ENCODE results near the gene APIP. TPM values are rescaled to one million over a fixed set of nuclear protein-coding genes. Genes with fewer than 3 reads are reported as not detected.
"Not testable (repeated sequence)": the region's sequence is repeated elsewhere in the genome, so short reads cannot be mapped to it uniquely, and the experiment has no call there.

APIP gene
- total RNA-seq, 1 experiment from 2014 or later = 31.3 TPM

- Histone ChIP-seq H2BK12ac (ENCODE audit: insufficient read length, low read depth, low read length) (no peak overlapping the region), H3K79me1 (ENCODE audit: insufficient read depth, low read depth, low read length, poor library complexity, severe bottlenecking) (no peaks in the 10 kb centered on the region), H2AK5ac (ENCODE audit: insufficient read length, low read length) (no peak overlapping the region), H3K14ac (ENCODE audit: insufficient read depth, low read length) (peak overlapping the region; percentile 89), H4K91ac (ENCODE audit: insufficient read length, low read depth, low read length) (no peak overlapping the region), H3K9ac (ENCODE audit: extremely low read depth, insufficient read length, low read length) (peak overlapping the region; percentile 95), H3K4me1 (ENCODE audit: insufficient read depth, low read length) (no peaks in the 10 kb centered on the region; the same call in 1 of the 2 replicates), H2BK5ac (ENCODE audit: insufficient read length, low read length) (no peak overlapping the region), H4K20me1 (ENCODE audit: control insufficient read depth, insufficient read depth, insufficient read length) (no peaks in the 10 kb centered on the region), H3K9me3 (ENCODE audit: control insufficient read depth, low read depth, low read length) (no peaks in the 10 kb centered on the region), H3K79me2 (ENCODE audit: insufficient read depth, low read length) (peaks cover 15% of the 10 kb centered on the region; the same call in 1 of the 2 replicates), H2BK20ac (ENCODE audit: low read depth, low read length, poor library complexity, severe bottlenecking) (no peak overlapping the region), H3T11ph (ENCODE audit: low read length) (no peak overlapping the region), H2BK120ac (ENCODE audit: low read depth, low read length, poor library complexity, severe bottlenecking) (no peak overlapping the region), H3K27me3 (ENCODE audit: insufficient read depth, low read length) (no peaks in the 10 kb centered on the region), H4K8ac (replicated peaks; ENCODE audit: insufficient read length, low read depth, low read length) (no peak overlapping the region), H3K4me2 (ENCODE audit: insufficient read depth, insufficient read length, low read length) (peak overlapping the region; percentile 83), H3K4ac (ENCODE audit: low read depth, low read length) (no peak overlapping the region), H3K23ac (ENCODE audit: insufficient read length, low read depth, low read length) (no peak overlapping the region), H3K27ac (ENCODE audit: insufficient read length, low read depth, low read length) (peak overlapping the region; percentile 67), H3K23me2 (ENCODE audit: insufficient read length, low read depth, low read length, poor library complexity, severe bottlenecking) (no peaks in the 10 kb centered on the region), H4K5ac (ENCODE audit: insufficient read length, low read depth, low read length) (no peak overlapping the region), H3K18ac (ENCODE audit: insufficient read length, low read depth, low read length) (peak overlapping the region; percentile 83), H2BK15ac (ENCODE audit: low read depth, low read length) (no peak overlapping the region), H2AFZ (ENCODE audit: low read length) (no peak overlapping the region), H3K56ac (ENCODE audit: insufficient read length, low read depth, low read length) (peak overlapping the region; percentile 20)
- Mint-ChIP-seq H3K27me3 (ENCODE audit: low read depth) (no peaks in the 10 kb centered on the region), H3K9me3 (peaks cover 0 to 2% of the 10 kb centered on the region in 2 experiments; a peak in 1 of 5 replicates), H3K36me3 (ENCODE audit: insufficient read depth in 1 of 3, low read depth in 3 of 3) (peaks cover 15 to 25% (median 17%) of the 10 kb centered on the region in 3 experiments; a peak in 6 of 7 replicates), H3K4me1 (peaks cover 20 to 21% of the 10 kb centered on the region in 2 experiments), H3K27ac (peak overlapping the region; percentile 95 to 98 (median 98)), H3K4me3 (peak overlapping the region; percentile 95 to 98)
- no peak for TF ChIP-seq CTCF (conservative IDR thresholded peaks at IDR 0.05)
- no peak for DNase-seq
- no CpG with 5 or more reads among the region's 34 CpGs for WGBS (ENCODE audit: extremely low coverage, insufficient read length, low lambda C conversion rate)
These were observed 804 bp downstream of the APIP start for GRCh38 chr11:34915136-34916014.

DNA sequence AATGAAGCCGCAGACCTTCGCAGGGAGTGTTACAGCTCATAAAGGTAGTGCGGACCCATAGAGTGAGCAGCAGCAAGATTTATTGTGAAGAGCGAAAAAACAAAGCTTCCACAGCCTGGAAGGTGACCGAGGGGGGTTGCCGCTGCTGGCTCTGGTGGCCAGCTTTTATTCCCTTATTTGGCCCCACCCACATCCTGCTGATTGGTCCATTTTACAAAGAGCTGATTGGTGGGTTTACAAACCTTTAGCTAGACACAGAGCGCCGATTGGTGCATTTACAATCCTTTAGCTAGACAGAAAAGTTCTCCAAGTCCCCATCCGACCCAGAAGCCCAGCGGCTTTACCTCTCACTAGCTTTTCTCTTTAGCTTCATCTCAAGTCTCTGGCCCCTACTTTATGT is 2.6 kb downstream of the APIP start:
- H3K27me3 Mint-ChIP-seq (ENCODE audit: low read depth); H3K9me3 ChIP-seq (ENCODE audit: control insufficient read depth, low read depth, low read length); H4K5ac ChIP-seq (ENCODE audit: insufficient read length, low read depth, low read length); H2AK5ac ChIP-seq (ENCODE audit: insufficient read length, low read length); H4K20me1 ChIP-seq (ENCODE audit: control insufficient read depth, insufficient read depth, insufficient read length); H3T11ph ChIP-seq (ENCODE audit: low read length); H3K9me3 Mint-ChIP-seq; H3K27ac Mint-ChIP-seq; H3K27me3 ChIP-seq (ENCODE audit: insufficient read depth, low read length); H4K8ac ChIP-seq (replicated peaks; ENCODE audit: insufficient read length, low read depth, low read length); H3K14ac ChIP-seq (ENCODE audit: insufficient read depth, low read length); H2BK12ac ChIP-seq (ENCODE audit: insufficient read length, low read depth, low read length); H3K79me1 ChIP-seq (ENCODE audit: insufficient read depth, low read depth, low read length, poor library complexity, severe bottlenecking); H3K18ac ChIP-seq (ENCODE audit: insufficient read length, low read depth, low read length); H2BK120ac ChIP-seq (ENCODE audit: low read depth, low read length, poor library complexity, severe bottlenecking); H3K4me2 ChIP-seq (ENCODE audit: insufficient read depth, insufficient read length, low read length); H3K56ac ChIP-seq (ENCODE audit: insufficient read length, low read depth, low read length); H3K4ac ChIP-seq (ENCODE audit: low read depth, low read length); H4K91ac ChIP-seq (ENCODE audit: insufficient read length, low read depth, low read length); H2BK5ac ChIP-seq (ENCODE audit: insufficient read length, low read length); H3K79me2 ChIP-seq (ENCODE audit: insufficient read depth, low read length); H3K23ac ChIP-seq (ENCODE audit: insufficient read length, low read depth, low read length); H3K4me1 ChIP-seq (ENCODE audit: insufficient read depth, low read length); H2BK20ac ChIP-seq (ENCODE audit: low read depth, low read length, poor library complexity, severe bottlenecking); H3K4me3 Mint-ChIP-seq; H2BK15ac ChIP-seq (ENCODE audit: low read depth, low read length); H3K27ac ChIP-seq (ENCODE audit: insufficient read length, low read depth, low read length); H3K23me2 ChIP-seq (ENCODE audit: insufficient read length, low read depth, low read length, poor library complexity, severe bottlenecking); H3K9ac ChIP-seq (ENCODE audit: extremely low read depth, insufficient read length, low read length); H2AFZ ChIP-seq (ENCODE audit: low read length); DNase-seq: not testable (repeated sequence)
- no CpG with 5 or more reads among the region's 10 CpGs for WGBS (ENCODE audit: extremely low coverage, insufficient read length, low lambda C conversion rate)
- H3K4me1 Mint-ChIP-seq = peaks cover 20 to 21% of the 10 kb centered on the region in 2 experiments
- H3K36me3 Mint-ChIP-seq (ENCODE audit: insufficient read depth in 1 of 3, low read depth in 3 of 3) = peaks cover 15 to 25% (median 17%) of the 10 kb centered on the region in 3 experiments; a peak in 6 of 7 replicates
